OCI-LY1 (cell line): ENCODE results near the gene ARHGEF12.

Source experiments
- H2AFZ ChIP-seq: fragments of 200-600 bp; sonication (generic), shearing (Covaris generic); 2 replicates; pipeline ENCODE4 v1.6.0; 2014; ENCODE audit warnings: antibody characterized with exemption, mild to moderate bottlenecking, low read length
- H3F3A ChIP-seq: fragments of 200-600 bp; sonication (generic), shearing (Covaris generic); 2 replicates; pipeline ENCODE4 v1.6.0; 2014; ENCODE audit warnings: mild to moderate bottlenecking, antibody characterized with exemption, low read length, moderate library complexity; ENCODE audit not compliant: insufficient read depth
- H3K27ac ChIP-seq: fragments of 200-600 bp; sonication (generic); 2 replicates; pipeline ENCODE4 v1.5.1; 2014; ENCODE audit warnings: low read length, mixed run types, mild to moderate bottlenecking, low read depth; ENCODE audit not compliant: poor library complexity, severe bottlenecking
- H3K27me3 ChIP-seq: fragments of 200-600 bp; sonication (generic); 2 replicates; pipeline ENCODE4 v1.6.0; 2014; ENCODE audit warnings: antibody characterized with exemption, mild to moderate bottlenecking, low read length, moderate library complexity; ENCODE audit not compliant: insufficient read depth
- H3K36me3 ChIP-seq: fragments of 200-600 bp; sonication (generic); 2 replicates; pipeline ENCODE4 v1.6.1; 2014; ENCODE audit warnings: mild to moderate bottlenecking, antibody characterized with exemption, low read length, moderate library complexity, mixed read lengths; ENCODE audit not compliant: insufficient read depth
- H3K4me1 ChIP-seq: fragments of 200-600 bp; sonication (generic); 2 replicates; pipeline ENCODE4 v1.5.1; 2014; ENCODE audit warnings: mild to moderate bottlenecking, low read length, moderate library complexity; ENCODE audit not compliant: insufficient read depth, severe bottlenecking
- H3K4me2 ChIP-seq: fragments of 200-600 bp; sonication (generic), shearing (Covaris generic); 2 replicates; pipeline ENCODE4 v1.6.1; 2014; ENCODE audit warnings: low read length
- H3K4me3 ChIP-seq: fragments of 200-600 bp; sonication (generic); 2 replicates; pipeline ENCODE4 v1.5.1; 2014; ENCODE audit warnings: low read length, low read depth, mild to moderate bottlenecking, mixed read lengths; ENCODE audit not compliant: poor library complexity, severe bottlenecking
- H3K79me2 ChIP-seq: fragments of 200-600 bp; shearing (Covaris generic); 2 replicates; pipeline ENCODE4 v1.6.1; 2016; ENCODE audit warnings: mixed run types, low read length, mixed read lengths; ENCODE audit not compliant: insufficient read depth
- H3K9ac ChIP-seq: fragments of 200-600 bp; sonication (generic), shearing (Covaris generic); 2 replicates; pipeline ENCODE4 v1.6.1; 2014; ENCODE audit warnings: mild to moderate bottlenecking, low read length, mixed read lengths
- H3K9me2 ChIP-seq: fragments of 200-600 bp; sonication (generic), shearing (Covaris generic); 2 replicates; pipeline ENCODE4 v1.6.1; 2014; ENCODE audit warnings: low read depth, mild to moderate bottlenecking, low read length, mixed read lengths
- H3K9me3 ChIP-seq: fragments of 200-600 bp; shearing (Covaris generic); 2 replicates; pipeline ENCODE4 v1.6.1; 2014; ENCODE audit warnings: low read length, mixed read lengths
- H4K20me1 ChIP-seq: fragments of 200-600 bp; sonication (generic), shearing (Covaris generic); 2 replicates; pipeline ENCODE4 v1.6.0; 2016; ENCODE audit warnings: mild to moderate bottlenecking, low read length; ENCODE audit not compliant: insufficient read depth
- CTCF ChIP-seq: fragments of 200-600 bp; sonication (generic), shearing (Covaris generic); IDR thresholded peaks from 2 replicates; pipeline ENCODE4 v1.5.1; 2017; ENCODE audit warnings: mild to moderate bottlenecking, antibody characterized with exemption, low read length, moderate library complexity, mixed read lengths
- EZH2 ChIP-seq: fragments of 200-600 bp; sonication (generic), shearing (Covaris generic); IDR thresholded peaks from 2 replicates; pipeline ENCODE4 v1.8.0; 2017; ENCODE audit warnings: borderline replicate concordance, mixed run types, mild to moderate bottlenecking, antibody characterized with exemption, low read length, moderate library complexity, mixed read lengths

ARHGEF12 gene

GRCh38 chr11:120484722-120485121, 148.5 kb downstream of the ARHGEF12 start:
- Histone ChIP-seq H4K20me1 (no peaks in the 10 kb centered on the region), H3K9me3 (no peaks in the 10 kb centered on the region), H3K4me1 (no peaks in the 10 kb centered on the region), H3K36me3 (no peaks in the 10 kb centered on the region), H3K9ac (no peak overlapping the region), H3K27me3 (no peaks in the 10 kb centered on the region), H3K79me2 (no peaks in the 10 kb centered on the region), H3K27ac (no peak overlapping the region), H3K4me2 (no peak overlapping the region), H3K9me2 (no peaks in the 10 kb centered on the region), H3F3A (no peaks in the 10 kb centered on the region), H2AFZ (no peak overlapping the region), H3K4me3 (no peak overlapping the region)
- TF ChIP-seq CTCF = no peak
- no peak for TF ChIP-seq EZH2

DNA sequence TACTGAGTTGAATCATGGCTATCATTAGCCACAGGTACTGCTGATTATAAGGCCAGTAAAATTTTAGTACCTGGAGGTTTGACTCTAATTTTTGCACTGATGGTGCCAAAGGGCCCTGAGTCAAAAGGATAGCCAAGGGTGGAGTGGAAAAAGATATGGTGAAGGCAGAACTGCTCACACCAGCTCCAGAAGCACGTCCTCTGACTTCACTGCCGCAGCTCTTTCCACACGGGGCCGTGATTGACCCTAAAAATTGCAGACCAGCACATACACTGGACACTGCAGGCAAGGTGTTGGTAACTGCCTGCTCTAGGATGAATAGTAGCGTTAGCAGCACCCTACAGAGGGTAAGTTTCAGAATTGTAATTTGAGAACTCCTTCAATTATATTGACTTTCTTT, 149.9 kb downstream of the ARHGEF12 start:
- Histone ChIP-seq H3K4me3 (no peak overlapping the region), H3F3A (no peaks in the 10 kb centered on the region), H3K27ac (no peak overlapping the region), H4K20me1 (no peaks in the 10 kb centered on the region), H3K4me1 (no peaks in the 10 kb centered on the region), H3K27me3 (no peaks in the 10 kb centered on the region), H3K4me2 (no peak overlapping the region), H3K9me2 (no peaks in the 10 kb centered on the region), H3K9ac (no peak overlapping the region), H3K79me2 (no peaks in the 10 kb centered on the region), H2AFZ (no peak overlapping the region), H3K9me3 (no peaks in the 10 kb centered on the region), H3K36me3 (no peaks in the 10 kb centered on the region)
- TF ChIP-seq EZH2 (no peak), CTCF (no peak)

DNA sequence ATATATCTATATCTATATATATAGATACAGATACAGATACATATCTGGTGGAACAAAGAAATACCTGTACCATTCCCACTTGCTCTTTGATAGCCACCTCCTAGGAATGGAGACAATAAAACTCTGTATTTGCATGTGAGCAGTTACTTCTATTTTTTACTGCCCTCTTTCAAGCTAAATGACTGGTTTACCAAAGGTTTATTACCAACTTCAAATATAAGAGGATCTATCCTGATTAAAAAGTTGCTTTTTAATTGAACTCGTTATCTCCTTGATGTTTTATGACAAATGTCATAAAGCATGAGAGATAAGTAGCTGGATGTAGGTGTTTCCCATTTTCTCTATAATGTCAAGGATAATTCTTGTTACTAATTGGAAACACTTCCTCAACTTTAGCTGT, 153.6 kb downstream of the ARHGEF12 start:
- no peaks in the 10 kb centered on the region for H3F3A ChIP-seq
- no peak overlapping the region for H3K4me2 ChIP-seq
- no peaks in the 10 kb centered on the region for H3K4me1 ChIP-seq
- no peaks in the 10 kb centered on the region for H3K9me2 ChIP-seq
- H3K27me3 ChIP-seq = no peaks in the 10 kb centered on the region
- H2AFZ ChIP-seq = no peak overlapping the region
- TF ChIP-seq EZH2 (no peak), CTCF (no peak)
- no peaks in the 10 kb centered on the region for H4K20me1 ChIP-seq
- no peaks in the 10 kb centered on the region for H3K36me3 ChIP-seq
- no peak overlapping the region for H3K27ac ChIP-seq
- H3K4me3 ChIP-seq = no peak overlapping the region
- no peaks in the 10 kb centered on the region for H3K79me2 ChIP-seq
- no peak overlapping the region for H3K9ac ChIP-seq
- H3K9me3 ChIP-seq = no peaks in the 10 kb centered on the region
